Liver (tissue), 9 donors: ENCODE results near the gene AFAP1. TPM values are rescaled to one million over a fixed set of nuclear protein-coding genes. Genes with fewer than 3 reads are reported as not detected.

Experiments
- DNase-seq: peaks from one replicate; pipeline ENCODE4 v3.0.0-alpha.2; 2017; ENCODE audit warnings: low spot score
- H3K27ac ChIP-seq, 2 donors: one replicate each; pipeline ENCODE4 v1.7.0; 2013; ENCODE audit warnings: inconsistent platforms in 2 of 2, low read length in 2 of 2, control low read depth in 1 of 2, low read depth in 1 of 2, mild to moderate bottlenecking in 1 of 2
- H3K27me3 ChIP-seq, 4 donors: one replicate each; pipeline versions ENCODE4 v1.6.1 to v1.7.0; 2013; ENCODE audit warnings: low read length in 3 of 4, inconsistent platforms in 1 of 4, mild to moderate bottlenecking in 1 of 4, moderate library complexity in 1 of 4; ENCODE audit not compliant: control insufficient read depth in 4 of 4, insufficient read depth in 4 of 4
- H3K36me3 ChIP-seq, 4 donors: one replicate each; pipeline versions ENCODE4 v1.6.1 to v1.7.0; 2013; ENCODE audit warnings: low read length in 3 of 4, mild to moderate bottlenecking in 3 of 4, low read depth in 1 of 4, moderate library complexity in 1 of 4; ENCODE audit not compliant: control insufficient read depth in 4 of 4, insufficient read depth in 3 of 4
- H3K4me1 ChIP-seq, 4 donors: one replicate each; pipeline versions ENCODE4 v1.6.1 to v1.7.0; 2013; ENCODE audit warnings: low read length in 3 of 4, mild to moderate bottlenecking in 3 of 4, moderate library complexity in 1 of 4; ENCODE audit not compliant: control insufficient read depth in 4 of 4, insufficient read depth in 4 of 4
- H3K4me3 ChIP-seq, 3 donors: one replicate each; pipeline versions ENCODE4 v1.6.1 to v1.7.0; 2013; ENCODE audit warnings: low read length in 3 of 3, control low read depth in 1 of 3, low read depth in 1 of 3, mild to moderate bottlenecking in 1 of 3
- H3K9ac ChIP-seq, 2 donors: one replicate each; pipeline ENCODE4 v1.7.0; 2013; ENCODE audit warnings: low read length in 2 of 2, mild to moderate bottlenecking in 2 of 2, moderate library complexity in 2 of 2, control low read depth in 1 of 2, low read depth in 1 of 2
- H3K9me3 ChIP-seq, 4 donors: one replicate each; pipeline versions ENCODE4 v1.6.1 to v1.7.0; 2013; ENCODE audit warnings: low read length in 3 of 4; ENCODE audit not compliant: control insufficient read depth in 4 of 4
- ATF3 ChIP-seq: IDR thresholded peaks from 2 replicates; pipeline ENCODE4 v1.6.1; 2016; ENCODE audit warnings: antibody characterized with exemption
- EGR1 ChIP-seq, 2 donors: IDR thresholded peaks; 2 replicates each; pipeline ENCODE4 v1.6.1; 2016 to 2018; ENCODE audit warnings: antibody characterized with exemption in 2 of 2, low read depth in 2 of 2
- FOXA1 ChIP-seq: IDR thresholded peaks from 2 replicates; pipeline ENCODE4 v1.6.1; 2016; ENCODE audit warnings: antibody characterized with exemption
- FOXA2 ChIP-seq: IDR thresholded peaks from 2 replicates; pipeline ENCODE4 v1.6.1; 2016; ENCODE audit warnings: antibody characterized with exemption
- GABPA ChIP-seq, 2 donors: IDR thresholded peaks in 1 of 2; conservative IDR thresholded peaks in 1 of 2; 2 replicates each; pipeline ENCODE4 v1.6.1; 2016; ENCODE audit warnings: antibody characterized with exemption in 2 of 2, mild to moderate bottlenecking in 1 of 2, moderate library complexity in 1 of 2
- HNF4A ChIP-seq, 2 donors: conservative IDR thresholded peaks; 2 replicates each; pipeline ENCODE4 v1.6.1; 2016; ENCODE audit warnings: antibody characterized with exemption in 2 of 2, mild to moderate bottlenecking in 2 of 2
- HNF4G ChIP-seq: IDR thresholded peaks from 2 replicates; pipeline ENCODE4 v1.6.1; 2016; ENCODE audit warnings: antibody characterized with exemption
- JUND ChIP-seq, 2 donors: IDR thresholded peaks; 2 replicates each; pipeline ENCODE4 v1.6.1; 2016; ENCODE audit warnings: antibody characterized with exemption in 2 of 2
- NR2F2 ChIP-seq: IDR thresholded peaks from 2 replicates; pipeline ENCODE4 v1.6.1; 2016; ENCODE audit warnings: antibody characterized with exemption
- RAD21 ChIP-seq, 2 donors: IDR thresholded peaks; 2 replicates each; pipeline ENCODE4 v1.6.1; 2016; ENCODE audit warnings: antibody characterized with exemption in 2 of 2, mild to moderate bottlenecking in 2 of 2
- RXRA ChIP-seq, 2 donors: IDR thresholded peaks; 2 replicates each; pipeline ENCODE4 v1.6.1; 2017 to 2018; ENCODE audit warnings: antibody characterized with exemption in 2 of 2, mild to moderate bottlenecking in 1 of 2
- SP1 ChIP-seq: IDR thresholded peaks from 2 replicates; pipeline ENCODE4 v1.6.1; 2018; ENCODE audit warnings: antibody characterized with exemption, mild to moderate bottlenecking
- TAF1 ChIP-seq: conservative IDR thresholded peaks from 2 replicates; pipeline ENCODE4 v1.6.1; 2016; ENCODE audit warnings: antibody characterized with exemption, mild to moderate bottlenecking
- YY1 ChIP-seq: IDR thresholded peaks from 2 replicates; pipeline ENCODE4 v1.6.1; 2016; ENCODE audit warnings: antibody characterized with exemption, mild to moderate bottlenecking
- WGBS: extraction: QIAGEN DNeasy Blood & Tissue Kit; methylation state at CpG from one replicate; pipeline ENCODE4 v1.1.7; 2013; 5-methylcytosine and 5-hydroxymethylcytosine counted together
- polyA plus RNA-seq, 2 donors: library from polyadenylated mRNA; stranded (reverse) in 1 of 2; unstranded in 1 of 2; fragments of 200-250 nt in 1 of 2; fragments of >200 nt in 1 of 2; fragmentation: Nextera tagmentation in 1 of 2; extraction: Ambion mirVana in 1 of 2; gene quantifications; one replicate each; pipeline versions ENCODE4 v1.2.1 to v1.2.3, GENCODE V29; 2013 to 2015
- total RNA-seq, 2 donors: library from RNA; depleted of rRNA; stranded (reverse); fragments of >200 nt; gene quantifications; one replicate each; pipeline ENCODE4 v1.2.3, GENCODE V29; 2014
- TF ChIP-seq, protein P1 (sequence below): IDR thresholded peaks from 2 replicates; pipeline ENCODE4 v1.6.1; 2016; ENCODE audit warnings: antibody characterized with exemption
- TF ChIP-seq, protein P2 (sequence below): IDR thresholded peaks from 2 replicates; pipeline ENCODE4 v1.6.1; 2016; ENCODE audit warnings: antibody characterized with exemption
- TF ChIP-seq, protein P3 (sequence below): fragments of 150-350 bp; IDR thresholded peaks from 2 replicates; pipeline ENCODE4 v1.5.1; 2017; ENCODE audit warnings: improper control_type of control experiment, low read depth, low read length; ENCODE audit not compliant: missing input control
- donor health status: healthy.
- donor health status: healthy.
- donor health status: healthy.
- donor health status: healthy.
- donor health status: healthy.

Gene AFAP1
- total and polyA plus RNA-seq, 4 donors, result 0.40 to 3.2 (median 1.6) TPM

GRCh38 chr4:7736436-7737267 is 203.0 kb downstream of the AFAP1 start:
- Histone ChIP-seq H3K4me3 (no peak overlapping the region), H3K27me3 (no peaks in the 10 kb centered on the region), H3K9ac (no peak overlapping the region), H3K4me1 (no peaks in the 10 kb centered on the region), H3K9me3 (peaks cover 0 to 4% (median 1%) of the 10 kb centered on the region in 4 donors), H3K36me3 (no peaks in the 10 kb centered on the region), H3K27ac (no peak overlapping the region)
- 88% methylated on average over 31 of the region's 31 CpGs for WGBS
- TF ChIP-seq, protein P1, sequence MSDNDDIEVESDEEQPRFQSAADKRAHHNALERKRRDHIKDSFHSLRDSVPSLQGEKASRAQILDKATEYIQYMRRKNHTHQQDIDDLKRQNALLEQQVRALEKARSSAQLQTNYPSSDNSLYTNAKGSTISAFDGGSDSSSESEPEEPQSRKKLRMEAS, result no peak
- TF ChIP-seq TAF1 (no peak), HNF4G (no peak), JUND (IDR thresholded peaks at IDR 0.05) (no peak), RXRA (IDR thresholded peaks at IDR 0.05) (no peak), RAD21 (IDR thresholded peaks at IDR 0.05) (no peak), FOXA1 (no peak), SP1 (no peak)
- TF ChIP-seq, protein P2, sequence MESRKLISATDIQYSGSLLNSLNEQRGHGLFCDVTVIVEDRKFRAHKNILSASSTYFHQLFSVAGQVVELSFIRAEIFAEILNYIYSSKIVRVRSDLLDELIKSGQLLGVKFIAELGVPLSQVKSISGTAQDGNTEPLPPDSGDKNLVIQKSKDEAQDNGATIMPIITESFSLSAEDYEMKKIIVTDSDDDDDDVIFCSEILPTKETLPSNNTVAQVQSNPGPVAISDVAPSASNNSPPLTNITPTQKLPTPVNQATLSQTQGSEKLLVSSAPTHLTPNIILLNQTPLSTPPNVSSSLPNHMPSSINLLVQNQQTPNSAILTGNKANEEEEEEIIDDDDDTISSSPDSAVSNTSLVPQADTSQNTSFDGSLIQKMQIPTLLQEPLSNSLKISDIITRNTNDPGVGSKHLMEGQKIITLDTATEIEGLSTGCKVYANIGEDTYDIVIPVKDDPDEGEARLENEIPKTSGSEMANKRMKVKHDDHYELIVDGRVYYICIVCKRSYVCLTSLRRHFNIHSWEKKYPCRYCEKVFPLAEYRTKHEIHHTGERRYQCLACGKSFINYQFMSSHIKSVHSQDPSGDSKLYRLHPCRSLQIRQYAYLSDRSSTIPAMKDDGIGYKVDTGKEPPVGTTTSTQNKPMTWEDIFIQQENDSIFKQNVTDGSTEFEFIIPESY, result no peak
- DNase-seq, result no peak

- no peaks in the 10 kb centered on the region for H3K27me3 ChIP-seq
- 90% methylated on average over 8 of the region's 8 CpGs for WGBS
- H3K36me3 ChIP-seq, result no peaks in the 10 kb centered on the region
- H3K9ac ChIP-seq, result no peak overlapping the region
- TF ChIP-seq EGR1 (IDR thresholded peaks at IDR 0.05; ENCODE audit: low read depth in 2 of 2) (no peak), FOXA1 (no peak), FOXA2 (no peak), TAF1 (no peak), YY1 (no peak), SP1 (no peak), JUND (IDR thresholded peaks at IDR 0.05) (no peak)
- TF ChIP-seq, protein P1, result no peak
- TF ChIP-seq, protein P2, result no peak
- H3K4me3 ChIP-seq, result no peak overlapping the region
- DNase-seq, result no peak
- no peak overlapping the region for H3K27ac ChIP-seq
- no peaks in the 10 kb centered on the region for H3K4me1 ChIP-seq
- H3K9me3 ChIP-seq, result peaks cover 0 to 4% (median 1%) of the 10 kb centered on the region in 4 donors
Measured at GRCh38 chr4:7735961-7736360, 203.7 kb downstream of the AFAP1 start.

GRCh38 chr4:7735395-7735794 is 204.3 kb downstream of the AFAP1 start:
- Histone ChIP-seq H3K9me3 (peaks cover 0 to 4% (median 1%) of the 10 kb centered on the region in 4 donors), H3K9ac (no peak overlapping the region), H3K4me1 (no peaks in the 10 kb centered on the region), H3K4me3 (no peak overlapping the region), H3K27ac (no peak overlapping the region), H3K27me3 (no peaks in the 10 kb centered on the region), H3K36me3 (no peaks in the 10 kb centered on the region)
- 95% methylated on average over 5 of the region's 5 CpGs for WGBS
- DNase-seq, result no peak
- TF ChIP-seq SP1 (no peak), HNF4A (conservative IDR thresholded peaks at IDR 0.05) (no peak), NR2F2 (no peak), GABPA (IDR thresholded peaks at IDR 0.05 in 1 of 2, conservative IDR thresholded peaks at IDR 0.05 in 1 of 2) (no peak), FOXA2 (no peak), YY1 (no peak), ATF3 (no peak), HNF4G (no peak), EGR1 (IDR thresholded peaks at IDR 0.05; ENCODE audit: low read depth in 2 of 2) (no peak), RAD21 (IDR thresholded peaks at IDR 0.05) (no peak), RXRA (IDR thresholded peaks at IDR 0.05) (no peak)
- TF ChIP-seq, protein P3, sequence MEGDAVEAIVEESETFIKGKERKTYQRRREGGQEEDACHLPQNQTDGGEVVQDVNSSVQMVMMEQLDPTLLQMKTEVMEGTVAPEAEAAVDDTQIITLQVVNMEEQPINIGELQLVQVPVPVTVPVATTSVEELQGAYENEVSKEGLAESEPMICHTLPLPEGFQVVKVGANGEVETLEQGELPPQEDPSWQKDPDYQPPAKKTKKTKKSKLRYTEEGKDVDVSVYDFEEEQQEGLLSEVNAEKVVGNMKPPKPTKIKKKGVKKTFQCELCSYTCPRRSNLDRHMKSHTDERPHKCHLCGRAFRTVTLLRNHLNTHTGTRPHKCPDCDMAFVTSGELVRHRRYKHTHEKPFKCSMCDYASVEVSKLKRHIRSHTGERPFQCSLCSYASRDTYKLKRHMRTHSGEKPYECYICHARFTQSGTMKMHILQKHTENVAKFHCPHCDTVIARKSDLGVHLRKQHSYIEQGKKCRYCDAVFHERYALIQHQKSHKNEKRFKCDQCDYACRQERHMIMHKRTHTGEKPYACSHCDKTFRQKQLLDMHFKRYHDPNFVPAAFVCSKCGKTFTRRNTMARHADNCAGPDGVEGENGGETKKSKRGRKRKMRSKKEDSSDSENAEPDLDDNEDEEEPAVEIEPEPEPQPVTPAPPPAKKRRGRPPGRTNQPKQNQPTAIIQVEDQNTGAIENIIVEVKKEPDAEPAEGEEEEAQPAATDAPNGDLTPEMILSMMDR, result no peak
- TF ChIP-seq, protein P2, result no peak
